Sigmoid colon (tissue), 4 donors: Measurements from ENCODE around the gene KRT80.

Experiments used
- EP300 ChIP-seq, 4 donors: sonication (generic); formaldehyde crosslinking; IDR thresholded peaks; one replicate each; pipeline ENCODE4 v1.6.1; 2017; ENCODE audit warnings: antibody characterized with exemption in 4 of 4
- TF ChIP-seq, protein P1 (sequence below), 4 experiments: fragments of 450-650 bp in 3 of 4; fragments of 200-600 bp in 1 of 4; IDR thresholded peaks; one replicate each; pipeline ENCODE4 v1.5.1; 2016 to 2019; ENCODE audit warnings: antibody characterized with exemption in 4 of 4, mild to moderate bottlenecking in 3 of 4, moderate library complexity in 2 of 4

GRCh38 chr12:52216807-52217206 is 25.0 kb upstream of the KRT80 start:
- TF ChIP-seq EP300 (IDR thresholded peaks at IDR 0.05) = no peak
- TF ChIP-seq, protein P1, sequence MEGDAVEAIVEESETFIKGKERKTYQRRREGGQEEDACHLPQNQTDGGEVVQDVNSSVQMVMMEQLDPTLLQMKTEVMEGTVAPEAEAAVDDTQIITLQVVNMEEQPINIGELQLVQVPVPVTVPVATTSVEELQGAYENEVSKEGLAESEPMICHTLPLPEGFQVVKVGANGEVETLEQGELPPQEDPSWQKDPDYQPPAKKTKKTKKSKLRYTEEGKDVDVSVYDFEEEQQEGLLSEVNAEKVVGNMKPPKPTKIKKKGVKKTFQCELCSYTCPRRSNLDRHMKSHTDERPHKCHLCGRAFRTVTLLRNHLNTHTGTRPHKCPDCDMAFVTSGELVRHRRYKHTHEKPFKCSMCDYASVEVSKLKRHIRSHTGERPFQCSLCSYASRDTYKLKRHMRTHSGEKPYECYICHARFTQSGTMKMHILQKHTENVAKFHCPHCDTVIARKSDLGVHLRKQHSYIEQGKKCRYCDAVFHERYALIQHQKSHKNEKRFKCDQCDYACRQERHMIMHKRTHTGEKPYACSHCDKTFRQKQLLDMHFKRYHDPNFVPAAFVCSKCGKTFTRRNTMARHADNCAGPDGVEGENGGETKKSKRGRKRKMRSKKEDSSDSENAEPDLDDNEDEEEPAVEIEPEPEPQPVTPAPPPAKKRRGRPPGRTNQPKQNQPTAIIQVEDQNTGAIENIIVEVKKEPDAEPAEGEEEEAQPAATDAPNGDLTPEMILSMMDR (IDR thresholded peaks at IDR 0.05) = no peak
